ENCODE measurements around the gene RAD51B.

Gene RAD51B

GRCh38 chr14:68317239-68317638 lies 497.7 kb downstream of the RAD51B start:
- H3K27ac ChIP-seq, result no peak overlapping the region
- no peak for TF ChIP-seq ZFX (IDR thresholded peaks at IDR 0.05)
- TF ChIP-seq, protein P1, sequence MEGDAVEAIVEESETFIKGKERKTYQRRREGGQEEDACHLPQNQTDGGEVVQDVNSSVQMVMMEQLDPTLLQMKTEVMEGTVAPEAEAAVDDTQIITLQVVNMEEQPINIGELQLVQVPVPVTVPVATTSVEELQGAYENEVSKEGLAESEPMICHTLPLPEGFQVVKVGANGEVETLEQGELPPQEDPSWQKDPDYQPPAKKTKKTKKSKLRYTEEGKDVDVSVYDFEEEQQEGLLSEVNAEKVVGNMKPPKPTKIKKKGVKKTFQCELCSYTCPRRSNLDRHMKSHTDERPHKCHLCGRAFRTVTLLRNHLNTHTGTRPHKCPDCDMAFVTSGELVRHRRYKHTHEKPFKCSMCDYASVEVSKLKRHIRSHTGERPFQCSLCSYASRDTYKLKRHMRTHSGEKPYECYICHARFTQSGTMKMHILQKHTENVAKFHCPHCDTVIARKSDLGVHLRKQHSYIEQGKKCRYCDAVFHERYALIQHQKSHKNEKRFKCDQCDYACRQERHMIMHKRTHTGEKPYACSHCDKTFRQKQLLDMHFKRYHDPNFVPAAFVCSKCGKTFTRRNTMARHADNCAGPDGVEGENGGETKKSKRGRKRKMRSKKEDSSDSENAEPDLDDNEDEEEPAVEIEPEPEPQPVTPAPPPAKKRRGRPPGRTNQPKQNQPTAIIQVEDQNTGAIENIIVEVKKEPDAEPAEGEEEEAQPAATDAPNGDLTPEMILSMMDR (conservative IDR thresholded peaks at IDR 0.05), result no peak

DNA sequence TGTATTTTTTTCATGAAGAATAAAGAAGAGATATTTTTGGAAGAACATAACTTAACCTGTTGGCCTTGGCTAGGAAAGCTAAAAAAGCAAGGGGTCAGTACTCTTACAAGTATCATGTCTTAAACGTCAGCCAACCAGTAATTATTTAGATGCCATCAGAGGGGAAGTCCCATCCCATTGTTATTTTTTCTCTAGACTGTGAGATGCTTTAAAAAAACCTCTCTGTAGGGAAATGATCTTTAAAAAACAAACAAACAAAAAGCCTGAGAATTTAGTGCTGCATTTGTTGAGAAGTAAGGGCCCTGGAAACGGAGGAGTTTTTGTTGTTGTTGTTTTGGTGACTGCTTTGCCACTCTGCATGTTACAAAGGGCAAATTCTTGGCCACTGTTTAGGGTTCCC lies 499.2 kb downstream of the RAD51B start:
- TF ChIP-seq, protein P1 (conservative IDR thresholded peaks at IDR 0.05), result no peak
- no peak for TF ChIP-seq ZFX (IDR thresholded peaks at IDR 0.05)
- H3K27ac ChIP-seq, result no peak overlapping the region

- H3K27ac ChIP-seq, result no peak overlapping the region
- TF ChIP-seq ZFX (IDR thresholded peaks at IDR 0.05), result no peak
- TF ChIP-seq, protein P1 (conservative IDR thresholded peaks at IDR 0.05), result no peak
Observed at GRCh38 chr14:68320495-68320894, 500.9 kb downstream of the RAD51B start.

GRCh38 chr14:68322940-68323620 lies 503.5 kb downstream of the RAD51B start:
- no peak for TF ChIP-seq ZFX (IDR thresholded peaks at IDR 0.05)
- TF ChIP-seq, protein P1 (conservative IDR thresholded peaks at IDR 0.05), result no peak
- no peak overlapping the region for H3K27ac ChIP-seq

GRCh38 chr14:68325267-68325807 lies 505.8 kb downstream of the RAD51B start:
- TF ChIP-seq, protein P1 (conservative IDR thresholded peaks at IDR 0.05), result no peak
- no peak for TF ChIP-seq ZFX (IDR thresholded peaks at IDR 0.05)
- no peak overlapping the region for H3K27ac ChIP-seq

- TF ChIP-seq, protein P1 (conservative IDR thresholded peaks at IDR 0.05), result no peak
- no peak for TF ChIP-seq ZFX (IDR thresholded peaks at IDR 0.05)
- H3K27ac ChIP-seq, result no peak overlapping the region
Observed at GRCh38 chr14:68327231-68327630, 507.7 kb downstream of the RAD51B start.

GRCh38 chr14:68328509-68328908 lies 508.9 kb downstream of the RAD51B start:
- H3K27ac ChIP-seq, result no peak overlapping the region
- TF ChIP-seq, protein P1 (conservative IDR thresholded peaks at IDR 0.05), result no peak
- no peak for TF ChIP-seq ZFX (IDR thresholded peaks at IDR 0.05)

Measured in C4-2B (cell line).